Stimulated activated naive CD8-positive, alpha-beta T cell treated with anti-CD3 and anti-CD28 coated beads, Interleukin-15, amount 100 ng/mL, for 72 hours (primary cell): Measurements from ENCODE around the gene ABCD1.
"Not testable (repeated sequence)": the region's sequence is repeated elsewhere in the genome, so short reads cannot be mapped to it uniquely, and the experiment has no call there.

Experiments used
- ATAC-seq: fragments of 150-1000 bp; cut with Tn5 transposase; 2 replicates; pipeline ENCODE4 v1.10.0; 2021; ENCODE audit warnings: mild to moderate bottlenecking, moderate library complexity
- DNase-seq, 2 donors: peaks; one replicate each; pipeline ENCODE4 v3.0.0; 2021 to 2022
- H3K27ac Mint-ChIP-seq, 2 donors: one replicate each; pipeline ENCODE4 v1.8.0; 2022; ENCODE audit warnings: mild to moderate bottlenecking in 2 of 2, mixed read lengths in 2 of 2, moderate library complexity in 2 of 2
- H3K27me3 Mint-ChIP-seq: one replicate; pipeline ENCODE4 v1.8.0; 2022; ENCODE audit warnings: mixed read lengths
- H3K4me1 Mint-ChIP-seq: one replicate; pipeline ENCODE4 v1.8.0; 2022; ENCODE audit warnings: mild to moderate bottlenecking, mixed read lengths
- H3K4me3 Mint-ChIP-seq, 2 donors: one replicate each; pipeline ENCODE4 v1.8.0; 2022; ENCODE audit warnings: mild to moderate bottlenecking in 2 of 2, mixed read lengths in 2 of 2, moderate library complexity in 1 of 2
- H3K9me3 Mint-ChIP-seq, 2 donors: one replicate each; pipeline ENCODE4 v1.8.0; 2022; ENCODE audit warnings: mixed read lengths in 2 of 2

Gene ABCD1

DNA sequence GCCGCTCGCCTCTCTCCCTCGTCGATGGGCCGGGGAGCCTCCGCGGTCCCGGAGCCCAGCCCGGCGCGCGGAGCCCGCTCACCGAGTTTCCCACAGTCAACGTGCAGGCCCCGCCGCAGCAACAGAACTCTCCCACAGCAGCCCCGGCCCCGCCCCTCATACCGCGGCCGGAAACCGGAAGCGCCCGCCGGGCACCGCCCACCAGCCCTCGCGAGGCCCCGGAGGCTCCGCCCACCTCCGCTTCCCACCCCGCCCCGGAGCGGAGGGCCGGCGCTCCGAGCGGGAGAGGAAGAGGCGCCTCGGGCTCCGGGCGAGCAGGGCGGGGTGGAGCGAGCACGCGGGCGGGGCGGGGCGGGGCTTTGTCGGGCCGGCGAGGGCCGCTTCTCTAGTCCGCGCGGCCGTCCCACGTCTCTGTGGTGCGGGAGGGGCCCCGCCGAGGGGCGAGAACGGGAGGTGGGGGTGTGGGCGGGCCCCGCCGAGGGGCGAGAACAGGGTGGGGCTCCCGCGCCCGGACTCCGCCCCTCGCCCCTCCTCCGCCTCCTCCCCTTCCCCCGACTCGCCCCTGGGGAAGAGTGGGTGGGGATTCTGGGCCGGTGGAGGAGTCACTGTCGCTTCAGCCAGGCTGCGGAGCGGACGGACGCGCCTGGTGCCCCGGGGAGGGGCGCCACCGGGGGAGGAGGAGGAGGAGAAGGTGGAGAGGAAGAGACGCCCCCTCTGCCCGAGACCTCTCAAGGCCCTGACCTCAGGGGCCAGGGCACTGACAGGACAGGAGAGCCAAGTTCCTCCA lies at the start of gene ABCD1, which contains the start of gene BCAP31:
Gene ABCD1 (plus strand): TSS at position 605 of the 787 bp plus-strand sequence. CDS start 411 bp downstream, outside the sequence.
Gene BCAP31 (minus strand): TSS at position 136 of the 787 bp plus-strand sequence. CDS start 1,143 bp downstream, outside the sequence.
- ATAC-seq (peak; percentile 84), DNase-seq (peak; percentile 90 to 91)
- Mint-ChIP-seq H3K27me3 (no peaks in the 10 kb centered on the region), H3K27ac (peak within 1 kb of the TSS; percentile 96), H3K9me3 (no peaks in the 10 kb centered on the region), H3K4me3 (peak within 1 kb of the TSS; percentile 90 to 91), H3K4me1 (peaks cover 38% of the 10 kb centered on the region)

- no peak for DNase-seq
- no peak for ATAC-seq
- no peaks in the 10 kb centered on the region for H3K4me1 Mint-ChIP-seq
- H3K27me3 Mint-ChIP-seq = peaks cover 10% of the 10 kb centered on the region
- no peak overlapping the region for H3K27ac Mint-ChIP-seq
- no peaks in the 10 kb centered on the region for H3K9me3 Mint-ChIP-seq
- H3K4me3 Mint-ChIP-seq = no peak overlapping the region
Observed at GRCh38 chrX:153681175-153681574, 43.5 kb upstream of the ABCD1 start.

DNA sequence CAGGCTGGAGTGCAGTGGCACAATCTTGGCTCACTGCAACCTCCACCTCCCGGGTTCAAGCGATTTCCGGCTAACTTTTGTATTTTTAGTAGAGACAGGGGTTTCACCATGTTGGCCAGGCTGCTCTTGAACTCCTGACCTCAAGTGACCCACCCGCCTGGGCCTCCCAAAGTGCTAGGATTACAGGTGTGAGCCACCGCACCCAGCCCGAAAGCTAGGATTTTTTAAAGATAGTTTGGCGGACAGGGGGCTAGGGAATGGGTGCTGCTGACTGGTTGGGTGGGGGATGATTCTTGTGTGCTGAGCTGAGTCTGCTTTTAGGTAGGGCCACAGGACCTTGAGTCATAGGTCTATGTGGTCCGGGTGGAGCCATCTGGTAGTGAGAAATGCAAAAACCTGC lies 41.2 kb upstream of the ABCD1 start:
- H3K4me3 Mint-ChIP-seq, H3K27ac Mint-ChIP-seq, ATAC-seq, H3K4me1 Mint-ChIP-seq, H3K9me3 Mint-ChIP-seq, DNase-seq: not testable (repeated sequence)
- peaks cover 17% of the 10 kb centered on the region for H3K27me3 Mint-ChIP-seq

DNA sequence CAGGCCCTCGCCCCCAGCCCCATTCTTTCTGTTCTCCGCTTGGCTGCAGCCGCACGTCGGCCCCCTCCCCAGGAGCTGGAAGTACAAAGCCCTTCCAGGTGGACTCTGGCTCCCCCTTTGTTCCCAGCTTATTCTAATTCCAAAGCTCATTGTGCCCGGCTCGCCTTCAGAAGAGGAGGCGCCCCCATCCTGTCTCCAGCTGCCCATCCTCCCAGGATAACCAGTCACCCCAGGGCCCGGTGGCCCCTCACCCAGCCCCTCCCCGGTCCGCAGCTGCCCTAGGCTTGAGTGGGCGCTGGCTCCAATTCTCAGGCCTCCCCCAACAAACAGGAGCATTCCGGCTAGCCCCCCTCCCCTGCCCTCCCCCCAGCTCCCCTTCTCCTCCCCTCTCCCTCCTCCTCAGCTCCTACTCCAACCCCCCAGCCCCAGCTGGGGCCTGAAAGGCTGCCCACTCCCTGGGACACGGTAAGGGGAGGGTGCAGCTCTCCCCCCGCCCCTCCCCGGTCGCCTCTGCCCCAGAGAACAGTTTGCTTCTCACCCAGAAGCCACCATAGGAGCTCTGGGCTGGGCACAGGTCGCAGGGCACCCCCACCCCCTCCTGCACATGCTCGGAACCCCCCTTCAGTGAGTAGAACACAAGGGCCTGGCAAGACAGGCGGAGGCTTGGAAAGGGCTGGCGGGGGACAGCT lies 40.0 kb upstream of the ABCD1 start:
- Mint-ChIP-seq H3K4me1 (peaks cover 5% of the 10 kb centered on the region), H3K4me3 (no peak overlapping the region), H3K27me3 (peaks cover 20% of the 10 kb centered on the region), H3K9me3 (no peaks in the 10 kb centered on the region), H3K27ac (no peak overlapping the region)
- no peak for ATAC-seq
- DNase-seq = no peak

DNA sequence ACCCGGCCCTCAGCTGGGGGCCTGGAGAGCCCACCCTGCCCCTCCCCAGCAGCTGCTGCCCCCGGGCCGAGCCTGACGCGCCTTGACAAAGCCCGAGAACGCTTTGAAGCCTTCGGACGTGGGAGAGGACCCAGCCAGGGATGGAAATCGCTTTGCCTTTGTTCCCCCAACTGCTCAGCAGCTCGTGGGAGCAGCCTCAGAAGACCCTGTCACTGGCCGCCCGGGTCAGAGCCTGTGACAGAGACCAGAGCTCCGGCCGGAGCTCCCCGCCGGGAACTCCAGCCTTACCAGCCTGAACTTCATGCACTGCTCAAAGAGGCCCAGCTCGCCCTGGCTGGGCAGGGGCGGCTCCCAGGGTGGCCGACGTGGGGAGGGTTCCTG lies 39.5 kb upstream of the ABCD1 start:
- Mint-ChIP-seq H3K4me3 (no peak overlapping the region), H3K4me1 (peaks cover 5% of the 10 kb centered on the region), H3K9me3 (no peaks in the 10 kb centered on the region), H3K27me3 (peaks cover 25% of the 10 kb centered on the region), H3K27ac (no peak overlapping the region)
- ATAC-seq (no peak), DNase-seq (no peak)

- Mint-ChIP-seq H3K27ac (no peak overlapping the region), H3K4me1 (peaks cover 5% of the 10 kb centered on the region), H3K27me3 (peaks cover 30% of the 10 kb centered on the region), H3K4me3 (no peak overlapping the region), H3K9me3 (no peaks in the 10 kb centered on the region)
- DNase-seq (no peak), ATAC-seq (no peak)
Observed at GRCh38 chrX:153685751-153686696, 38.6 kb upstream of the ABCD1 start.

DNA sequence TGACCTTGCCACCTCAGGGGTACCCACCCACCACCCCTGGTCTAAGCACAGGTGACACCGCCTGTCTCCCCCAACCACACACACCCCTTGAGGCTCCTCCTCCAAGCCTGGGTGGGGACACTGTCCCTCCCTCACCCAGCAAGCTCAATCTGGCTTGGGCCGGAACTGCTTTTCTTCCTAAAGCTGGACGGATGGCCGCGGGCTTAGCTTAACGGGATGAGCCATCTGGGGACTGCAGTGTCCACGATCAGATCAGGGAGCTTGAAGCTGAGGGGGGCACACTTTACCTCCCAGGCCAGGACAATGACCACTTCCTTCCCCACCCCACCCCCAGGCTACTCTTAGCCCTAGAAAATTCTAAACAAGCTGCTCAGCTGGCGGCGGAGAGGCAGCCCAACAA lies 37.9 kb upstream of the ABCD1 start:
- Mint-ChIP-seq H3K4me3 (no peak overlapping the region), H3K9me3 (no peaks in the 10 kb centered on the region), H3K4me1 (peaks cover 5% of the 10 kb centered on the region), H3K27me3 (peaks cover 30% of the 10 kb centered on the region), H3K27ac (peak overlapping the region in 1 of 2 donors; percentile 54)
- no peak for DNase-seq
- no peak for ATAC-seq

DNA sequence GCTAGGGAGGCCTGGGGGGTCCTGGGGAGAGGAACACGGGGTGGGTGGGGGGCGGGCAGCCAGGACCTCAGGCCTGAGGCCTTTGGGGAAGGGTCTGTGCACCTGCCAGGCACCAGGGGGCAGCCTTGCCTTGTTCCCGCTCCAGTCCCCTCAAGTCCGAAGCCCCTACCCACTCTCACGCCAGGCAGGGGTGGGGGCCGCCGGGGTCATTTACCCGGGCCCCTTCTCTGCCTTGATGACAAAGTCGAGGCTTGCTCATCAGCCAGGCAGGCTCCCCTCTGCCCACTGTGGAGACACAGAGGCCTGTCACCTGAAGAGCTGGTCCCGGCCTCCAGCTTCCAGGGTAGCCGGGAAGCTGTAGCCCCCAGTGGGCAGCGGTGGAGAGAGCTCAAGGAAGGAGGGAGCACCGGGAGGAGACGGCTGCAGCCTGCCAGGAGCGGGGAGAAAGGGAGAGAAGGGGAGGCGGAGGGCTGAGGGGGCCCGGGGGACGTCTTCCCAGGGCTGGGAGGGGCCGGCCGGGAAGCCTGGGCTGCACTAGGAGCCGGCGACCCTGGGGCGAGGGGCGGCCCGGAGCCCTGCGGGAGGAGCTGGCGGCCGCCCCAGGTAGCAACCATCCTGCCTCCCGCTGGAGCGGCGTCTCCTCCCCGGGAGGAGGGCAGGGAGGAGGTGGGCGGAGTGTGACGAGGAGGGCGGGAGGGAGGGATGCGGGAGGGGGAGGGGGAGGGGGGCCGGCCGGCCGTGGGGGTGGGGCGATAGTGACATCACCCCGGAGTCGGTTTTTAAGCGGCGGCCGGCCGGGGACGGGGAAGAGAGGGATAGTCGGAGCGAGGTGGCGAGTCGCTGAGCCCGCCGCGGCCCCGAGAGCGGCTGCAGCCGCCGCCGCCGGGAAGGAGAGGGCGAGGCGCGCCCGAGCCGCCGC lies 37.3 kb upstream of the ABCD1 start, which contains the start of gene SLC6A8:
Gene SLC6A8 (plus strand): TSS at position 806 of the 919 bp plus-strand sequence. CDS start 649 bp downstream, outside the sequence.
- Mint-ChIP-seq H3K27me3 (peaks cover 30% of the 10 kb centered on the region), H3K4me3 (peak within 1 kb of the TSS; percentile 82 to 89), H3K27ac (peak within 1 kb of the TSS in 1 of 2 donors; percentile 54), H3K9me3 (no peaks in the 10 kb centered on the region), H3K4me1 (peaks cover 5% of the 10 kb centered on the region)
- ATAC-seq (peak; percentile 46), DNase-seq (peak; percentile 22 to 33)

GRCh38 chrX:153688071-153688470 lies 36.6 kb upstream of the ABCD1 start:
- no peak overlapping the region for H3K4me3 Mint-ChIP-seq
- H3K4me1 Mint-ChIP-seq = peaks cover 5% of the 10 kb centered on the region
- ATAC-seq (peak; percentile 10), DNase-seq (no peak)
- no peaks in the 10 kb centered on the region for H3K9me3 Mint-ChIP-seq
- H3K27ac Mint-ChIP-seq = no peak overlapping the region
- peaks cover 30% of the 10 kb centered on the region for H3K27me3 Mint-ChIP-seq

DNA sequence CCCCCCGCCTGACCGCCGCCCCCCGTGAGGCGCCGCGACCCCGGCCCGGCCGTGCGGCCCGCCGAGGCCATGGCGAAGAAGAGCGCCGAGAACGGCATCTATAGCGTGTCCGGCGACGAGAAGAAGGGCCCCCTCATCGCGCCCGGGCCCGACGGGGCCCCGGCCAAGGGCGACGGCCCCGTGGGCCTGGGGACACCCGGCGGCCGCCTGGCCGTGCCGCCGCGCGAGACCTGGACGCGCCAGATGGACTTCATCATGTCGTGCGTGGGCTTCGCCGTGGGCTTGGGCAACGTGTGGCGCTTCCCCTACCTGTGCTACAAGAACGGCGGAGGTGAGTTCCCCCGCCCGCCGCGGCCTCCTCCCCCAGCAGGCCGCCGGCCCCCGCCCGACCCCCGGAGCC lies 36.1 kb upstream of the ABCD1 start:
- H3K9me3 Mint-ChIP-seq = no peaks in the 10 kb centered on the region
- peaks cover 30% of the 10 kb centered on the region for H3K27me3 Mint-ChIP-seq
- ATAC-seq (peak; percentile 27), DNase-seq (no peak)
- H3K27ac Mint-ChIP-seq = no peak overlapping the region
- no peak overlapping the region for H3K4me3 Mint-ChIP-seq
- peaks cover 5% of the 10 kb centered on the region for H3K4me1 Mint-ChIP-seq

- ATAC-seq = no peak
- Mint-ChIP-seq H3K4me3 (no peak overlapping the region), H3K27me3 (peaks cover 30% of the 10 kb centered on the region)
Observed at GRCh38 chrX:153688911-153689590, 35.6 kb upstream of the ABCD1 start.

GRCh38 chrX:153689654-153690465 lies 34.8 kb upstream of the ABCD1 start:
- no peak overlapping the region for H3K27ac Mint-ChIP-seq
- no peak overlapping the region for H3K4me3 Mint-ChIP-seq
- H3K27me3 Mint-ChIP-seq = peaks cover 30% of the 10 kb centered on the region
- peaks cover 5% of the 10 kb centered on the region for H3K4me1 Mint-ChIP-seq
- ATAC-seq (no peak), DNase-seq (no peak)
- no peaks in the 10 kb centered on the region for H3K9me3 Mint-ChIP-seq

More at GRCh38 chrX:153688911-153689590, 35.6 kb upstream of the ABCD1 start:
- Mint-ChIP-seq H3K4me1 (peaks cover 5% of the 10 kb centered on the region), H3K9me3 (no peaks in the 10 kb centered on the region), H3K27ac (no peak overlapping the region)
- no peak for DNase-seq

DNA sequence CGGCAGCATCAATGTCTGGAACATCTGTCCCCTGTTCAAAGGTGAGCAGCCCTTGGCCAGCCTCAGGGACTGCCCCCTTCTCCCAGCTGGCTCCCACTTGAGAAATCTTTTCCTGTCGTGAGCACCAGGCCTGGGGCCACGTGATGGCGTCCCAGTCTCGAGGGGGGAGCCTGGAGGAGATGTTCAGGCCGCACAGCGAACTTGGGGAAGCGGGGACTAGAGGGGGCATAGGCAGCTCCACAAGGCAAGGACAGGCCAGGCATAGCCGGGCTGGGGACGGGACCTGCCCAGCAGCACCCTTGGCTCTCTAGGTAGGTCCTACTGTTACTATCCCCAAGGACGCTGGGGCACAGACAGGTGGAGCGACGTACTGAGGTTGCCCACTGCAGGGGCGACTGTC lies 34.2 kb upstream of the ABCD1 start:
- ATAC-seq (no peak), DNase-seq (no peak)
- no peak overlapping the region for H3K27ac Mint-ChIP-seq
- H3K4me1 Mint-ChIP-seq = peaks cover 5% of the 10 kb centered on the region
- no peaks in the 10 kb centered on the region for H3K9me3 Mint-ChIP-seq
- H3K4me3 Mint-ChIP-seq = no peak overlapping the region
- peaks cover 27% of the 10 kb centered on the region for H3K27me3 Mint-ChIP-seq
